Lower lobe of right lung (tissue), 2 donors: Measurements from ENCODE around the gene CERS2. TPM values are rescaled to one million over a fixed set of nuclear protein-coding genes. Genes with fewer than 3 reads are reported as not detected.
"Not testable (repeated sequence)": the region's sequence is repeated elsewhere in the genome, so short reads cannot be mapped to it uniquely, and the experiment has no call there.

Source experiments
- ATAC-seq, 2 donors: fragments of 200-7000 bp; cut with Tn5 transposase; one replicate each; pipeline ENCODE4 v1.9.1; 2020 to 2022; ENCODE audit warnings: mild to moderate bottlenecking in 2 of 2, moderate library complexity in 2 of 2
- DNase-seq: peaks from one replicate; pipeline ENCODE4 v3.0.0-alpha.2; 2020
- H3K27ac ChIP-seq: fragments of 200-600 bp; one replicate; pipeline ENCODE4 v1.8.0; 2022
- H3K27me3 ChIP-seq: fragments of 200-600 bp; one replicate; pipeline ENCODE4 v1.8.0; 2022; ENCODE audit warnings: low read depth
- H3K36me3 ChIP-seq: fragments of 200-600 bp; one replicate; pipeline ENCODE4 v1.8.0; 2022; ENCODE audit warnings: mild to moderate bottlenecking
- H3K4me1 ChIP-seq: fragments of 200-600 bp; one replicate; pipeline ENCODE4 v1.8.0; 2022
- H3K4me3 ChIP-seq: fragments of 200-600 bp; one replicate; pipeline ENCODE4 v1.8.0; 2022; ENCODE audit warnings: mild to moderate bottlenecking
- H3K9me3 ChIP-seq: fragments of 200-600 bp; one replicate; pipeline ENCODE4 v1.8.0; 2022
- CTCF ChIP-seq: fragments of 200-600 bp; IDR thresholded peaks from one replicate; pipeline ENCODE4 v1.8.0; 2022; ENCODE audit warnings: antibody characterized with exemption, mild to moderate bottlenecking
- intact Hi-C: fragments of 100-400 bp; cut with DNase I; formaldehyde crosslinking; loops from one replicate; pipeline ENCODE4 v1.11.0; 2022
- total RNA-seq: library from RNA; stranded (reverse); fragmentation: NEBNext Ultra II Directional; extraction: Animal tissue kit (Norgen Biotek cat#: 25700); gene quantifications from one replicate; pipeline ENCODE4 v1.2.1, GENCODE V29; 2021
- donor health status: DM: no; HTN: yes; CAD: no; lungs with severe emphysema.

Gene CERS2
- total RNA-seq, 1 donor from 2014 or later: 297 TPM

GRCh38 chr1:150954708-150955107 is 19.9 kb downstream of the CERS2 start:
- Histone ChIP-seq H3K27me3 (no peaks in the 10 kb centered on the region), H3K36me3 (peaks cover 92% of the 10 kb centered on the region), H3K4me1 (no peaks in the 10 kb centered on the region), H3K27ac (no peak overlapping the region), H3K4me3 (no peak overlapping the region), H3K9me3 (no peaks in the 10 kb centered on the region)
- ATAC-seq (no peak), DNase-seq (no peak)
- no peak for TF ChIP-seq CTCF
- intact Hi-C loops: no loop called here

GRCh38 chr1:150944856-150945255 is 29.8 kb downstream of the CERS2 start:
- no peak for DNase-seq
- Histone ChIP-seq H3K4me1 (no peaks in the 10 kb centered on the region), H3K27me3 (no peaks in the 10 kb centered on the region), H3K27ac (no peak overlapping the region), H3K36me3 (peaks cover 100% of the 10 kb centered on the region), H3K9me3 (no peaks in the 10 kb centered on the region), H3K4me3 (no peak overlapping the region)
- no peak for TF ChIP-seq CTCF
- no peak for ATAC-seq
- intact Hi-C loops: no loop called here

GRCh38 chr1:150931773-150932172 is 42.9 kb downstream of the CERS2 start:
- no peak overlapping the region for H3K4me3 ChIP-seq
- peaks cover 5% of the 10 kb centered on the region for H3K9me3 ChIP-seq
- DNase-seq (no peak), ATAC-seq (no peak)
- peaks cover 13% of the 10 kb centered on the region for H3K4me1 ChIP-seq
- no peaks in the 10 kb centered on the region for H3K27me3 ChIP-seq
- TF ChIP-seq CTCF: no peak
- intact Hi-C loops: loop anchor here (10.0 kb wide), 1 partner anchor 107 kb away; no protein-coding TSS in a partner anchor
- H3K36me3 ChIP-seq: peaks cover 85% of the 10 kb centered on the region
- H3K27ac ChIP-seq: no peak overlapping the region

GRCh38 chr1:150928775-150929174 is 45.9 kb downstream of the CERS2 start:
- intact Hi-C loops, H3K4me3 ChIP-seq, H3K27me3 ChIP-seq, DNase-seq, H3K9me3 ChIP-seq, ATAC-seq, H3K27ac ChIP-seq: not testable (repeated sequence)
- peaks cover 14% of the 10 kb centered on the region for H3K4me1 ChIP-seq
- peaks cover 58% of the 10 kb centered on the region for H3K36me3 ChIP-seq

- Histone ChIP-seq H3K36me3 (peaks cover 58% of the 10 kb centered on the region), H3K27ac (no peak overlapping the region), H3K4me1 (peaks cover 14% of the 10 kb centered on the region), H3K4me3 (no peak overlapping the region), H3K9me3 (peaks cover 5% of the 10 kb centered on the region), H3K27me3 (no peaks in the 10 kb centered on the region)
- intact Hi-C loops: no loop called here
- no peak for TF ChIP-seq CTCF
- ATAC-seq: no peak
- DNase-seq: no peak
Observed at GRCh38 chr1:150928286-150928685, 46.3 kb downstream of the CERS2 start.

- peaks cover 51% of the 10 kb centered on the region for H3K36me3 ChIP-seq
- ATAC-seq: no peak
- no peak for DNase-seq
- H3K27ac ChIP-seq: no peak overlapping the region
- intact Hi-C loops: no loop called here
- H3K27me3 ChIP-seq: no peaks in the 10 kb centered on the region
- no peak overlapping the region for H3K4me3 ChIP-seq
- H3K4me1 ChIP-seq: peaks cover 14% of the 10 kb centered on the region
- H3K9me3 ChIP-seq: peaks cover 5% of the 10 kb centered on the region
- no peak for TF ChIP-seq CTCF
Observed at GRCh38 chr1:150927624-150928023, 47.0 kb downstream of the CERS2 start.
